Vagina (tissue), 2 donors: ENCODE measurements around the gene MXD1.

Experiments used
- POLR2A ChIP-seq, 2 donors: fragments of 450-650 bp; IDR thresholded peaks; one replicate each; pipeline ENCODE4 v1.6.1; 2017; ENCODE audit warnings: antibody characterized with exemption in 2 of 2, mild to moderate bottlenecking in 2 of 2, moderate library complexity in 2 of 2
- POLR2AphosphoS5 ChIP-seq, 2 donors: sonication (generic); formaldehyde crosslinking; IDR thresholded peaks; one replicate each; pipeline ENCODE4 v1.9.0; 2017; ENCODE audit warnings: antibody characterized with exemption in 2 of 2, mild to moderate bottlenecking in 2 of 2, low read depth in 1 of 2; ENCODE audit not compliant: insufficient read depth in 1 of 2
- TF ChIP-seq, protein P1 (sequence below), 3 experiments: fragments of 450-650 bp in 2 of 3; fragments of 200-600 bp in 1 of 3; sonication (generic) in 1 of 3; IDR thresholded peaks; one replicate each; pipeline ENCODE4 v1.5.1; 2017 to 2019; ENCODE audit warnings: antibody characterized with exemption in 3 of 3, mild to moderate bottlenecking in 2 of 3, moderate library complexity in 2 of 3

DNA sequence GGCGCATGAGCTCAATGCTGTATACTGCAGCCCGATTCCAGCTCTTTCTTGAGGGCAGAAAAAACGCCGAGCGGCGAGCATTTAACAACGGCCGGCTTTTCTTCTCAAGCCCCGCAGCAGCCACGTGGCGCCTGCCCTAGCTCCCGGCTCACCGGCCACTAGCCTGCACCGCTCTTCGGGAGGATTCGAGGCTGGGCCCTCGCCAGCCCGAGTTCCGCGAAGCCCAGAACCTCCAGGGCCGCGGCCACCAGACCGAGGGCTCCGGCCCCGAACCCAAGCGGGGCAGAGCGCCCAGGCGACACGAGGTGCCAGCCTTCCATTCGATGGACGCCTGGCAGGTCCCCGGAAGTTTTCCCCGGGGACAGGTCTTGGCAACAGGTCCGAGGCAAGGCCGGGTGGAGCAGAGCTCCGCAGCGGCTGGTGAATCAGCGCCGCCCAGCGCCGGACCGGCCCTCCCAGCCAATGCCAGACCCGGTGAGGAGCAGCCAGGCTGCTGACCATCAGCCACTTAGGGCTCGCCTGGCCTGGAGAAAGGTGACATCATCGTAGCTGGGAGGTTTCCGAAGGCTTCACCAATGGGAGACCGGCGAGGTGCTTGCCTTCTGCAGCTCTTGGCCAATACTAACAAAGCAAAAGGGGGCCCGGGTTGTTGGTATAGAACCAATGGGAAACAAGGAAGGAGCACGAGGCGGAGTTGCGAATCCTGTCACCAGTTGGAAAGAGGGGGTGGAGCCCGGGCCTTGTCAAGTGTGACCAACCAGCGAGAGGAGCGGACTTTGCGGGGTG, 552 bp upstream of the MXD1 start:
- TF ChIP-seq, protein P1, sequence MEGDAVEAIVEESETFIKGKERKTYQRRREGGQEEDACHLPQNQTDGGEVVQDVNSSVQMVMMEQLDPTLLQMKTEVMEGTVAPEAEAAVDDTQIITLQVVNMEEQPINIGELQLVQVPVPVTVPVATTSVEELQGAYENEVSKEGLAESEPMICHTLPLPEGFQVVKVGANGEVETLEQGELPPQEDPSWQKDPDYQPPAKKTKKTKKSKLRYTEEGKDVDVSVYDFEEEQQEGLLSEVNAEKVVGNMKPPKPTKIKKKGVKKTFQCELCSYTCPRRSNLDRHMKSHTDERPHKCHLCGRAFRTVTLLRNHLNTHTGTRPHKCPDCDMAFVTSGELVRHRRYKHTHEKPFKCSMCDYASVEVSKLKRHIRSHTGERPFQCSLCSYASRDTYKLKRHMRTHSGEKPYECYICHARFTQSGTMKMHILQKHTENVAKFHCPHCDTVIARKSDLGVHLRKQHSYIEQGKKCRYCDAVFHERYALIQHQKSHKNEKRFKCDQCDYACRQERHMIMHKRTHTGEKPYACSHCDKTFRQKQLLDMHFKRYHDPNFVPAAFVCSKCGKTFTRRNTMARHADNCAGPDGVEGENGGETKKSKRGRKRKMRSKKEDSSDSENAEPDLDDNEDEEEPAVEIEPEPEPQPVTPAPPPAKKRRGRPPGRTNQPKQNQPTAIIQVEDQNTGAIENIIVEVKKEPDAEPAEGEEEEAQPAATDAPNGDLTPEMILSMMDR (IDR thresholded peaks at IDR 0.05) = peak in 1 of 3 experiments; percentile 13
- TF ChIP-seq POLR2AphosphoS5 (IDR thresholded peaks at IDR 0.05; ENCODE audit: insufficient read depth in 1 of 2, low read depth in 1 of 2) (peak; percentile 92 to 99), POLR2A (IDR thresholded peaks at IDR 0.05) (peak; percentile 70 to 95)
